ENCODE data around the gene RHEB. TPM values are rescaled to one million over a fixed set of nuclear protein-coding genes. Genes with fewer than 3 reads are reported as not detected.

RHEB gene
- total RNA-seq, 1 donor from 2014 or later: 73.0 TPM

DNA sequence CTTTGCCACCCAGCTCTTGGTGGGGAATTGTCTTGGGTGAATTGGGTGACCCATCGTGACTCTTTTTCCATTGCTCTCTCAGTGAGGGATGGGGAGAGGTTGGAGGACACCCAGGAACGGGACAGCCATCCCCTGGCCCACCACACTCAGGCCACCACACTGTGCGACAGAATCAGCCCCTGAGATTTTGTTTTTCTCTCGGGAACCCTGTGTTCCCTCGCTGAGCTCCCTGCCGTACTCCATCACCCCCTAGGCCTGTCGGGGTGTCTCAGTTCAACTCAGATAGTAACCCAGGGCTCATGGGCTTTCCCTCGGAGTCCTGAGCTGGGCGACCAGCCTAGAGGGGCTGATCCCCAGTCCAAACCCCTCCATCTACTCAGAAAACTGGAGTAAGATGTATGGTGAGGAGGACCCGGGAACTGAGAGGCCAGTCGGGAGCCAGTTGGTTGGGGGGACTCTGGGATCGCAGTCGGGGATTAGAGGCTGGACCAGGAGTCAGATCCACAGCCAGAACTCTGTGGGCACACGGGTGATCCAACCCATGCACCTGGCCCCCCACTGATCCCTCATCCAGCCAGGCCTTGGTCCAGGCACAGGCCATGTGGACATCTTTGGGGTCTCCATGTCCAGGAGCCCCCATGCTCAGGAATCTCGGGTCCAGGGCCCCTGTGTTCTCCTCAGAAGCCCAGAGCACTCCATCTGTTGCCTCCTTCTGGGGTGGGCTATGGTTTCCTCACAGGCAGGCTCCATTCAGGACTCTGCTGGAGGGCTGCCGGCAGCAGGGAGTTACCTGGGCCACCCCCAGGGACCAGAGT is 89.1 kb downstream of the RHEB start:
- no peak for DNase-seq

DNA sequence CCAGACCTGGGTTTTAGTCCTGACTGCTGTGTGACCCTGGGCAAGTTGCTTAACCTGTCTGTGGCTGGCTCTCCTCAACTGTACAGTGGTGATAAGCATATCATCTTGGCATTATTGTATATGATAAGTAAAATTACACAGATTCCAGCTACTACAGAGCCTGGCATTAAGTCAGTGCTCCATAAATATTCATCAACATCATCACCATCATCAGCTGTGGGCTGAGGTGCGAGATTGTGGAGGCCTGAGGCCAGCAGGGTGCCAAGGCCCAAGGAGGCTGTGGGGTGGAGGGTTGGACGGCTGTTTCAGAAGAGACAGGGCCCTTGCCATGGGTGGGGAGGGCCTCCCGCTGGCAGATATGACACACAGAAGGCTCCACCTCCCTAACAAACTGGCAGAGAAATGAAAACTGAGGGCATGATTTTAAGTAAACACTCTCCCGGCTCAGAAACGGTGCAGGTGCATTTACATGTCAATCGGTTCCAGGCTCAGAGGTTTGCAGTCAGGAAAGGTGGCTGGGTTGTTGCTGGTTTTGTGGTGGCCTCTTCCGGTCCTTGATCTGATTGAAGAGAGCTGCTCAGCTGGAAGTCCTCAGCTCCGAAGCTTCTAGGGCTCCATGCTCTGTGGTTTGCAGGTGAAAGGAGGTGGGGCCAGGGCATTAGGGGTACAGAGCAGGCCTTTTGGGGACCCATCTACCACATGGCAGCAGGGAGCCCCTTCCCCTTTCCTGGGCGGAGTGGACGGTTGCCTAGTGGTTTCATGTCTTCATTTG is 89.9 kb downstream of the RHEB start:
- DNase-seq: no peak

DNA sequence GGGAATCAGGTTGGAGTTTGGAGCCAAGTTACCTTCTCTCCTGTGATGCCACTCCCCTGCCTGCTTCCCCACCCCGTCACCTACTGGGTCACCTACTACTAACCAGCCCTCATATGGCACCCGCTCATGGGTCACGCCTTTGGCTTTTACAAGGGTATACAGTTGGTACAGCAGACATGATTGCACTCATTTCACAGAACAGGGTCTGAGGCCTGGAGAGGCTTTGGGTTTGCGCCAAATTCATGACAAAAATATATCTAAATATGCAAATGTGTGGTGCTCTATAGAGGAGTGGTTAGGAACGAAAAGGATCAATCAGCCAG is 90.5 kb downstream of the RHEB start:
- no peak for DNase-seq

DNA sequence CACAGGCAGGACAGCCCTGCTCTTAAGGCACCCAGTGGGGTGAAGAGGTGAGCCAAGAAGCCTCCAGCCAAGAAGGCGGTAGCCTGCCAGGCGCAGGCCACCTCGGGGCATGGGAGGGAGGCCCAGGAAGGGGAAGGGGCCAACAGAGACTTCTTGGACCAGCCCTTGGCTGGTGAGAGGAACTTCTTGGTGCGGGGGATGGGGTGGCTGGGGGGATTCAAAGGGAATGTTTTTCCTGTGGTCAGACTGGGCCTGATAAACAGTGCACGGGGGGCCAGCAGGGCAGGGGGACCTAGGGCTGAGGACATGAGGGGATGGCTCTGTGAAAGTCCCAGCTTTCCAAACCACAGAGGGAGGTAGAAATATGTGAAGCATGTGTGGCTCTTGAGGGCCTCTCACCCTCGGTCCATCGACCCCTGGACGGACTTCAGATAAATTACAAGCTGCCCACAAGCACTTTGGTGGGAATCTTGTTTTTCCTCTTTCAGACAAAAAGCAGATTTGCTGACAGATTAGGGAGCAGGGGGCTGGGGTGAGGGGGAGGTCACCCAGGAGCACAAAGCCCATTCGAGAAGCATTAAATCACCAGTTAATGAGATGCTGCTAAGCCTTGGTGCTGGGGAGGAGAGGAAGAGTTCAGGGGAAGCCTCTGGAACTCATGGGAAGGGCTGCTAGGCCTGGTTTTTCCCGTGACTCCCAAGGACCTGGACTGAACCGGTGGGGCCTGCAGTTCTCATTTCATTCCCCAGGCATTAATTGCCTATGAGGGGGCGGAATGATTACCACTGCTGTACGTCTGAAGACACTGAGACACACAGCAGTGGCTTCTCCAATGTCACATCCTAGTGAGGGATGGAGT is 91.1 kb downstream of the RHEB start:
- no peak for DNase-seq

DNA sequence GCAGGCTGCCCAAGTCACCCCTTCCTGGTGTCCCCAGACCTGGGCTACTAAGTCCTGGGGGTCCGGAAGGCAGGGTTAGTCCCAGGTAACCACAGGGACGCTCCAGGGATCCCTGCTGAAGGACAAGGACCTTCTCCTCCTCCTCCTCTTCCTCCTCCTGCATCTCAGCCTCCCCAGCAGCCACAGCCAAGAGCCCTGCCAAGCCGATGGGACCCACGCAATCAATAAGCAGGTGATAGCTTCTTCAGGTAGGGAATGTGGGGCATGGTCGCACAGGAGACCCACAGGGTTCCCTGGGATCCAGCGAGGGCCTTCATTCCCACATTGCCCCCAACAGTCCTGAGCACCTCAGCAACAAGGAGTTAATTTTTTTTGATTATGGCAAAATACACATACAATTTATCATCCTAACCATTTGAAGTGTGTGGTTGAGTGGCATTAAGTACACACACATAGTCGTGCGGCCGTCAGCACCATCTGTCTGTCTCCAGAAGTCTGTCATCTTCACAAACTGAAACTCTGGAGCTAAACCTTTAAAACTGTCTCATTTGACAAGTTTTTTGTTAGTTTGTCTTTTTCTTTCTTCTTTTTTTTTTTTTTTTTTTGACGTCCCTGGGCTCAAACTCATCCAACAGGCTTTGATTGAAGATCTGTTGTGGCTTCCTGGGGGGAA is 91.9 kb downstream of the RHEB start:
- DNase-seq: no peak

DNA sequence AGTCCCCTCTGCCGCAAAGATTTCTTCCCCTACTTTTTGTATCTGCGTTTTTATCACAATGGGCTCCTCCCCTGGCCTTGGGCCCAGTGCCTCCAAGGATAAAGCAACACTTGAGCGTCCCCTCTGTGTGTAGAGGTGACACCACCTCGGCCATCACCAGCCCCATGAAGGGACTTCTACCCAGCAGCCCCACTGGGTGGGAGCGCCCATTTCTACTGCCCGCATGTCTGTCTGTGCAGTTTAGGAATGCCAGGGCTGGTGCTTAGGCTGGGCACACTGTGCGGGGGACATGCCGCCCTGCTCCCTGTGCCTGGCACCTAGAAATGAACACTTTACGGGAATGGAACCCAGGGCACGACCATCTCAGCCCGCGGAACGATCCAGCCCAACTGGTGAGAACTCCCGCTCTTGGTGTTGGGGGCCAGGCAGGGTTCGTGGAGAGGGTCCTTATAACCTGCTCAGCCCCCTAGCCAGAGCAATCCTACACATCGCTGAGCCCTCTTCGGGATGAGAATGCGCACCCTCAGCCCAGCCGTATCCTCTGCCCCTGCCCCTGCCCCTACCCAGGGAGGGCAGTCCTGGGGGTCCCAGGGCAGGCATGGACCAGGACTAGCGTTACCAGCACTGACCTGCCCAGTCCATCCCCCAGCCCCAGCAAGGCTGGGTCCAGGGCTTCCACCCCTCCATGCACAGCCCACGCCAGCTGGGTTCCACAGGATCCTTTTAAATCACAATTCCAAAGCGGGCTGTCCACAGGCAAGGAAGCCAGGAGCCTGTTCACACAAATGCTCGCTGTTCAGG is 92.6 kb downstream of the RHEB start:
- no peak for DNase-seq

DNA sequence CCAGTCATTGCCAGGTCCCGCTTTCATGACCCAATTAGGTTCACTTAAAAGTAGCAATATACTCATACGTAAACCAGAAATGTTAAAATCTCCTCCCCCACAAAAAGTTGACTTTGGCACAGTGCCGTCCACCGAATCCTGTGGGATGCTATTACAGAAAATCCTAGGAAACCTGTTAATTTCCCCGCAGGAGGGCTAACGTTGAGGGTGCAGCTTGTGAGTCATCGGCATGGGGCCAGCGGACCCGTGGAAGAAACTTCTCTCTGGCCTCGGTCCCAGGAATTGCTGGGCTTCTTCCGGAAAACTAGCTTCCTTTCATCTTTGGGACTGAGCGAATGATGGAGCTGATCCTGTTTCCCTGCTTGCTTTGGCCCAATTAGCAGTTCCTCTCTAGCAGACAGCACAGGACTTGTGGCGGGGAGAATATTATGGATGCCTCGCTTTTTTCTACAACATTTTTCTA is 93.2 kb downstream of the RHEB start:
- peak; percentile 46 for DNase-seq

DNA sequence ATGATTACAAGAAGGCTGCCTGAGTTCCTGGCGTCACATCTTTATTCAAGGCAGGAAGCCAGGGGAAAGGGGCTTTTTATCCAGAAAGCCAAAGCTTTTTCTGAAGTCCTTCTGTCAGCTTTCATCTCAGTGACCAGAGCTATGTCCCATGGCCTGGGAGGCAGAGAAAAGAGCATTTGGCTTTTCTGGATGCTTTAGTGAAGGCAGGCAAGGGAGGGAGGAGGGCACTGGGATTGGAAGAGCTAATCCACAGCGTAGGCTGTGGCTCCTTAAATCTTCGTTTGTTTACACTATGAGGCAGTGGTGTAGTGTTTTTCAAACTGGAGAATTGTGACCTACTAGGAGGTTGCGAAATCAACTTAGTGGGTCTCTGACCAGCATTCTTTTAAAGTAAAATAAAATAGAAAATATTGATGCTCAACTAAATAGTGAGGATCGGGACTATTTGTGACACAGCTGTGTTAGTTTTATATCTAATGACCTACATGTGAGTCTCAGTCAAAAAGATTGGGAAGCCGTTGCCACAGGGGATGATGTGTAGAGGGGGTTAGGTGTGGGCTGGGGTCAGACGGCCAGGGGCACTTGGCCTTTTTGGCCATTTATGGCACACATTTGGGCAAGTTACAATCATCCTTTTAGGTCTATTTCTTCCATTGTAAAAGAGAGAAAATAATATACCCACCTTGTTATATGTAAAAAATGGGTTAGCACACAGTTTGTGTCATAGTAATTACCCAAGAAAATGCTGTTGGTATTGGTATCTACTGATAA is 93.8 kb downstream of the RHEB start:
- no peak for DNase-seq

DNA sequence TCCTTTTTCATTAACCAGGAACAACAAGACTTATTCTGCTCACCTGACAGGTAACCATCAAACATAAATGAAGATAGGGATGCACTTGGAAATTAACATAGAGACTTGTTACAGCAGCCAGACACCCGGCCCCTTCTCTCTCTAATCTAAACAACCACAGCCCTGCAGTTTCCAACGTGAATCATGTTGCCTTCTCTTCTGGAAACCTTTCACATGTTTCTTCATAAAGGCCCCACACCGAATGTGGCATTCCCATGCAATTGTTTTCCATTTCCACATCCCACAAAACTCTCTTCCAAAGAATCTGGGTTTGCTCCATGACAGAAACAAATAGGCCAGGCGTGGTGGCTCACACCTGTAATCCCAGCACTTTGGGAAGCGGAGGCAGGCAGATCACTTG is 94.9 kb downstream of the RHEB start:
- no peak for DNase-seq

DNA sequence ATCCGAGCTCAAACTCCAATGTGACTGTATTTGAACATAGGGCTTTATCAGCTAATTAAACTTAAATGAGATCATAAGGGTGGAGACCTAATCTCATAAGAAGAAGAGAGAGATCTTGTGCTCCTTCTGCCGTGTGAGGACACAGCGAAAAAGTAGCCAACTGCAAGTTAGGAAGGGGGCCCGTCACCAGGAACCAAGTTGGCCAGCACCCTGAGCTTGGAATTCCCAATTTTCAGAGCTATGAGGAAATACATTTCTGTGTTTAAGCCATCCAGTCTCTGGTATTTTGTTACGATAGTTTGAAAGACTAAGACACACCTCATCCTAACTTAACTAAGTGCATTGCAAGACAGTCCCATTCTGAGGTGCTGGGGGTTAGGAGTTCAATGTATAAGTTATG is 95.8 kb downstream of the RHEB start:
- DNase-seq: no peak

DNA sequence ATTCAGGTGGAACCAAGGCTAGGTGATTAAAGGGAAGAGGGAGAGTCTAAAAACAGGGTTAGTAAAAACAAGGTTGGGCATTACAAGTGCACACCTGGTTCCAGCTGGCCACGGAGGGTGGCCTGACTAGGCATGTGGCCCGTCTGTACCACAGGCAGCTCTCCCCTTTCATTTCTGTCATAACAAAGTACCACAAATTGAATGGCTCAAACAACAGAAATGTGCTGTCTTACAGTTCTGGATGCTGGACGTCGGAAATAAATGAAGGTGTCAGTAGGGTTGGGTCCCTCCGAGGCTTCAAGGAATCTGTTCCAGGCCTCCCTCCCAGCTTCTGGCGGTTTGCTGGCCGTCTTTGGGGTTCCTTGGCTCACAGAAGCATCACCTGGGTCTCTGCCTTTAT is 96.5 kb downstream of the RHEB start:
- DNase-seq: no peak

DNA sequence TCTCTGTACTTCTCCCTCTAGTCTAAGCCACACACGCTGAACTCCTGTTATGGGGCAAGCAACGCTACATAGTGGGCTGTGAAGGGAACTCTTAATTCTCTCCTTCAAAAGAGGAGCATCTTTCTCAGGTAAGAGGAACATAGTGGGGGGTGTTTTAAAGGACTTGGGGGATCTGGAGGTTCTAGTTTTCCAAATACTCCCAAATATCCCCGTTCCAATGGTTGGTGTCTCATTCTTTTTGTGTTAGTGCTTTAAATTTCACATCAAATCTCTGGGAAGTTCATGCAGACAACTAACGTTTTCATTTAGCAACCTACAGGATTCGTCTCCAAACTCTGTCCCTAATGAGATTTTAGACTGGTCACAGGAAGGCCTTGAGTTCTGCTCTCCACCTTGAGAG is 97.5 kb downstream of the RHEB start:
- DNase-seq: no peak

DNA sequence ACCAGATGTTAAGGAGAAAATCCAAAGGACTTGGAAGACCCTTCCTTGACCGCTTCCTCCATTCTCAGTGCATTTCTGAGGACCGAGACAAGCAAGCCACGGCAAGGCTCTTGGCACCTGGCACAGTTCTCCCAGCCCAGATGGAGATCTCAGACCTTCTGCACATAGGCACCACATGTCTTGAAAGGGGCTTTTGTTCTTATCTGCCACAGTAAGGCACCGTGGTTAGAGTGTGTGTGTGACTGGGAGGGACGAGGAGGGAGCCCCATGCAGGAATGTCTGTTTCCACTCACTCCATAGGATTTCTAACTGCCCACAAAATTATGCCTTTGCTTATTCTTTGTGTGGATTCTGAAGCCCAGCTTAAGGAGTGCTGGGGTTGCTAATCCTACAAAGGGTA is 99.6 kb downstream of the RHEB start:
- DNase-seq: no peak

DNA sequence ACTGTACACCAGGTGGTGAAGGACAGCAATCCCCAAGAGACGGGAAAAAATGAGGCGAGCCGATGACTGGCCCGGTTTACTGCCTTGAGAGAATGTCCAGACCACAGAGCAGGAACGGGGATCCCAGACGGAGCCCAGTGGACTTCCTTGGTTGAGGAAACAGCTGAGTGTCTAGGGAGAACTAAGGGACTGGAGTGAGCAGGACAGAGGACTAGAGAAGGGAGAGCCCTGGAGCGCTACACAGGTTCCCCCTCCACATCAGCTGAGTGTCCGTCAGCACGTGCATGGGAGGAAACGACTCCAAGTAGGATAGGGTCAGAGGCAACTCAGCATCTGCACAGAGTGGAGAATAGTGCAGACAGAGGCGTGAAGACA is 102.8 kb downstream of the RHEB start:
- DNase-seq: no peak

DNA sequence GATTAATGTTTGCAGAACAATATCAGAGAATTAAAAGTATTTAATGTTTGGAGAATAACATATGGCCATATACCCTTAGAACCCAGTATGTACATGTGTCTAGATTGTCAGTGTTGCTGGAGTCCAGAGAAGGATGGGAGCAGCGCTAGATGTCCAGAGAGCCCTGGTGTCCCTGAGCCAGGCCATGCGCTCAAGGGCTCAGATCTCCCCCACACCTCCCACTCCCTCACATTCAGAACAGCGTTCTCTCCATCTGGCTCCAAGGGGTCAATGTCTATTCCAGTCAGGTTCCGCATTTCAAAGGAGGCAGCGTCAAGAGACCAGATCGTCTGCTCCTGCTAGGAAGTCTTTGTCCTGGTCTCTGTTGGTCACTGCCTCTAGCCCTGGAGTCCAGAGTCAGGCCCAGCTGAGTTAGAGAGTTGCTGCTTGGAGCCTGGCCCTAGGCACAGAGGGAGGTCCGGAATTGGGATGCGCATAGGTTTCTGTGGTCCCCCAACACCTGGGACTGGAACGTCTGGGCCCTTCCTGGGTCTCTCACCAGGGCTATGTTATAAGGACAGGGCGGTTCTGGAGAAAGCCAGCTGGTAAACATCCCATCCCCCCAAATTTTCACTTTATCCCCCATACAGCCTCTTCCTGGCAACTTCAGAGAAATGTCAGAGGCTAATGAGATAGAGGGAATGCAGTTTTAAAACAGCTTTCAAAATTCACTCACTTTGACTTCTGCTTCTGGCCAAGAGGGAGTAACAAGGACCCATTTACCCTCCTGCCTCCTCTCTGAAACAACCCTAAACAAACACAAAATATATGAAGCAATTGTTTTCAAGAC is 103.4 kb downstream of the RHEB start:
- DNase-seq: no peak

Other genes starting within 250 kb of the RHEB start
- gene NUB1, start 178.1 kb downstream of the RHEB start, total RNA-seq: 45.4 and 54.2 TPM in 2 replicates
- not detected in 2 replicates for gene WDR86, start 109.9 kb downstream of the RHEB start, total RNA-seq
- gene CRYGN, start 79.8 kb downstream of the RHEB start, total RNA-seq: not detected in 2 replicates

Measured in dermis blood vessel endothelial cell (primary cell).